Ovary (tissue), 3 donors: ENCODE data around the gene TXNRD2.

ENCODE experiments used
- CTCF ChIP-seq, 3 donors: fragments of 450-650 bp in 2 of 3; fragments of 200-600 bp in 1 of 3; IDR thresholded peaks; one replicate each; pipeline versions ENCODE4 v1.5.1 to v1.8.0; 2016 to 2022; ENCODE audit warnings: antibody characterized with exemption in 3 of 3, mild to moderate bottlenecking in 1 of 3
- EP300 ChIP-seq: sonication (generic); formaldehyde crosslinking; IDR thresholded peaks from one replicate; pipeline ENCODE4 v1.6.1; 2017; ENCODE audit warnings: antibody characterized with exemption
- POLR2A ChIP-seq: fragments of 450-650 bp; IDR thresholded peaks from one replicate; pipeline ENCODE4 v1.6.1; 2017; ENCODE audit warnings: antibody characterized with exemption, mild to moderate bottlenecking, moderate library complexity
- donor health status: DM: no; HTN: no; CAD: no.

- no peak for TF ChIP-seq CTCF (IDR thresholded peaks at IDR 0.05)
- no peak for TF ChIP-seq POLR2A
- TF ChIP-seq EP300: no peak
These were observed 96.4 kb downstream of the TXNRD2 start for GRCh38 chr22:19845054-19845722.
